Prostate gland (tissue), 2 donors: Measurements from ENCODE around the gene SYNCRIP. TPM values are rescaled to one million over a fixed set of nuclear protein-coding genes. Genes with fewer than 3 reads are reported as not detected.

ENCODE experiments used
- DNase-seq: peaks from one replicate; pipeline ENCODE4 v3.0.0-alpha.2; 2019; ENCODE audit warnings: low spot score
- H3K27ac ChIP-seq, 2 donors: fragments of 200-600 bp; sonication (generic); 2 replicates each; pipeline ENCODE4 v1.5.1; 2017 to 2019
- H3K27me3 ChIP-seq: fragments of 200-600 bp; sonication (generic); replicated peaks from 2 replicates; pipeline ENCODE4 v1.5.1; 2019; ENCODE audit not compliant: insufficient read depth
- H3K36me3 ChIP-seq, 2 donors: fragments of 200-600 bp; sonication (generic); 1 replicate in 1 of 2; 2 replicates in 1 of 2; pipeline versions ENCODE4 v1.5.1 to v1.8.1; 2017 to 2019
- H3K4me1 ChIP-seq: fragments of 200-600 bp; sonication (generic); replicated peaks from 2 replicates; pipeline ENCODE4 v1.5.1; 2019
- H3K4me3 ChIP-seq, 2 donors: fragments of 200-600 bp; sonication (generic); 2 replicates each; pipeline ENCODE4 v1.5.1; 2017 to 2019
- H3K9me3 ChIP-seq: fragments of 200-600 bp; sonication (generic); 2 replicates; pipeline ENCODE4 v1.5.1; 2017
- CTCF ChIP-seq, 4 experiments: fragments of 200-600 bp in 2 of 4; fragments of 450-650 bp in 2 of 4; sonication (generic) in 2 of 4; IDR thresholded peaks; 1 replicate in 3 of 4; 2 replicates in 1 of 4; pipeline ENCODE4 v1.5.1; 2016 to 2019; ENCODE audit warnings: antibody characterized with exemption in 4 of 4, mild to moderate bottlenecking in 2 of 4, moderate library complexity in 2 of 4
- POLR2A ChIP-seq: fragments of 450-650 bp; IDR thresholded peaks from one replicate; pipeline ENCODE4 v1.6.1; 2016; ENCODE audit warnings: antibody characterized with exemption, mild to moderate bottlenecking
- POLR2AphosphoS5 ChIP-seq: sonication (generic); formaldehyde crosslinking; IDR thresholded peaks from one replicate; pipeline ENCODE4 v1.6.1; 2017; ENCODE audit warnings: antibody characterized with exemption
- WGBS: methylation state at CpG from one replicate; pipeline ENCODE4 v1.1.5; 2018; 5-methylcytosine and 5-hydroxymethylcytosine counted together
- intact Hi-C: fragments of 100-400 bp; cut with DNase I; formaldehyde crosslinking; loops from one replicate; pipeline ENCODE4 v1.14.2; 2022
- total RNA-seq, 2 donors: library from RNA; depleted of rRNA; stranded (reverse); fragments of >200 nt; gene quantifications; one replicate each; pipeline ENCODE4 v1.1.0, GENCODE V29; 2016

Gene SYNCRIP
- 10 to 100 TPM; 46.1 to 49.7 TPM for total RNA-seq

GRCh38 chr6:85642774-85643536, at the start of gene SYNCRIP:
TSS of gene SYNCRIP (minus strand) at chr6:85642886. CDS start at chr6:85641439, 1,447 bp downstream.
- Histone ChIP-seq H3K27ac (peak within 1 kb of the TSS; percentile 95 to 100), H3K4me1 (peaks cover 6% of the 10 kb centered on the region), H3K9me3 (no peaks in the 10 kb centered on the region), H3K27me3 (no peaks in the 10 kb centered on the region), H3K4me3 (peak within 1 kb of the TSS; percentile 79 to 99), H3K36me3 (no peaks in the 10 kb centered on the region)
- TF ChIP-seq POLR2AphosphoS5 (peak; percentile 93), POLR2A (peak; percentile 92), CTCF (IDR thresholded peaks at IDR 0.05) (no peak)
- WGBS: under 1% methylated on average over 76 of the region's 76 CpGs
- peak; percentile 99 for DNase-seq
- intact Hi-C loops: loop anchor here (1.0 to 10.0 kb wide), 3 partner anchors 35 to 188 kb away; partner anchors contain the start of genes NT5E and SNX14

- no peak for DNase-seq
- Histone ChIP-seq H3K36me3 (no peaks in the 10 kb centered on the region), H3K9me3 (no peaks in the 10 kb centered on the region), H3K4me1 (no peaks in the 10 kb centered on the region), H3K27me3 (no peaks in the 10 kb centered on the region), H3K4me3 (no peak overlapping the region), H3K27ac (no peak overlapping the region)
- WGBS: 100% methylated on average over 1 of the region's 1 CpG
- TF ChIP-seq POLR2AphosphoS5: no peak
- TF ChIP-seq CTCF (IDR thresholded peaks at IDR 0.05): no peak
- TF ChIP-seq POLR2A: no peak
- intact Hi-C loops: no loop called here
Measured at GRCh38 chr6:85691478-85691877, 48.8 kb upstream of the SYNCRIP start.

- Histone ChIP-seq H3K9me3 (no peaks in the 10 kb centered on the region), H3K4me1 (no peaks in the 10 kb centered on the region), H3K27ac (no peak overlapping the region), H3K27me3 (no peaks in the 10 kb centered on the region), H3K4me3 (no peak overlapping the region), H3K36me3 (no peaks in the 10 kb centered on the region)
- DNase-seq: no peak
- intact Hi-C loops: no loop called here
- TF ChIP-seq POLR2AphosphoS5 (no peak), CTCF (IDR thresholded peaks at IDR 0.05) (no peak), POLR2A (no peak)
Measured at GRCh38 chr6:85690071-85690470, 47.4 kb upstream of the SYNCRIP start.

GRCh38 chr6:85685713-85686112, 43.0 kb upstream of the SYNCRIP start:
- intact Hi-C loops: no loop called here
- no peaks in the 10 kb centered on the region for H3K27me3 ChIP-seq
- WGBS: 89% methylated on average over 4 of the region's 4 CpGs
- TF ChIP-seq CTCF (IDR thresholded peaks at IDR 0.05): no peak
- no peak for TF ChIP-seq POLR2A
- no peak for TF ChIP-seq POLR2AphosphoS5
- H3K36me3 ChIP-seq: no peaks in the 10 kb centered on the region
- no peak overlapping the region for H3K27ac ChIP-seq
- no peaks in the 10 kb centered on the region for H3K9me3 ChIP-seq
- H3K4me1 ChIP-seq: no peaks in the 10 kb centered on the region
- DNase-seq: no peak
- H3K4me3 ChIP-seq: no peak overlapping the region

GRCh38 chr6:85684809-85685171, 42.1 kb upstream of the SYNCRIP start:
- H3K9me3 ChIP-seq: no peaks in the 10 kb centered on the region
- no peak overlapping the region for H3K4me3 ChIP-seq
- WGBS: 98% methylated on average over 2 of the region's 2 CpGs
- DNase-seq: no peak
- H3K27ac ChIP-seq: no peak overlapping the region
- no peaks in the 10 kb centered on the region for H3K36me3 ChIP-seq
- H3K27me3 ChIP-seq: no peaks in the 10 kb centered on the region
- intact Hi-C loops: no loop called here
- H3K4me1 ChIP-seq: no peaks in the 10 kb centered on the region
- TF ChIP-seq POLR2AphosphoS5 (no peak), CTCF (IDR thresholded peaks at IDR 0.05) (no peak), POLR2A (no peak)
